Measurements from ENCODE around the gene FUT7. TPM values are rescaled to one million over a fixed set of nuclear protein-coding genes. Genes with fewer than 3 reads are reported as not detected.

The FUT7 gene
- total and polyA plus RNA-seq, 9 of the 15 experiments (the other 6 are each of a cell fraction or from before 2014, with no cell fraction given): not detected

DNA sequence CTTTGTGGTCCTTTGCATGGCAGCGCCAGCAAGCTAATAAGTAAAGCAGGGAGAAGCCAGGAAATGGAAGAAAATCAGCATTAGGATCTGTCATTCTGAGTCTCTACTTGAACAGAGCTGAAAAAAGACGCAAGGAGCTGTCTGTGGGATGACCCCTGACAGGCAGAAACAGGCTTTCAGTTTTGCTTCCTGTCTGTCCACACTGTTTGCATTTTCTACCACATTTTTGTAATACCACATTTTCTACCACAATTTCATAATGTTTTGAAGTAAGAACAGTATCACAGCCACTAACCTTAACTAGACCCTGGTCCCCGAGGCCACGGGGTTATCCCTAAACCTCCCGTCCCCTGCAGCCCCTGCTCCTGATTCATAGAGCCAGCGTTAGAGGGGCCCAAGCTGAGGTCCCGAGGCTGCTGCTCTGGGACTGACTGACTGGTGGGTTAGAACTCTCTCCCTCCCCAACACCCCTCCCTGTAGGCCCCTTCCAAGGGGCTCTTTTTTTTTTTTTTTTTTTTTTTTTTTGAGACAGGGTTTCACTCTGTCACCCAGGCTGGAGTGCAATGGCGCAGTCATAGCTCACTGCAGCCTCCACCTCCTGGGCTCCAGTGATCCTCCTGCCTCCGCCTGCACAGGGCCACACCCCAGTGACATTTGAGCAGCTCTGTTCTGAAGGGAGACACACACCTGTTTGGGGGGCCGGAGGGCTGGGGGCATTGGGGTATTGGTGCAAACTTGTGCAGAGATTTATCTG is 31.5 kb downstream of the FUT7 start:
- no TSS peak for BruUV-seq (replicated peaks)
- WGBS (ENCODE audit: insufficient coverage, low coverage, missing lambda C conversion rate): 30% methylated on average over 8 of the region's 10 CpGs
- H4K20me1 ChIP-seq (replicated peaks; ENCODE audit: control insufficient read depth, insufficient read depth, low read length): no peaks in the 10 kb centered on the region
- H3K79me2 ChIP-seq (ENCODE audit: control insufficient read depth, insufficient read depth, low read length): no peaks in the 10 kb centered on the region
- in situ Hi-C loops (cut with MboI) (no loop called here), intact Hi-C loops (cut with micrococcal nuclease) (no loop called here)
- no peak for ATAC-seq
- CTCF ChIA-PET (ENCODE audit: low intra/inter-chr PET ratio): no interaction called here
- H2AFZ ChIP-seq (ENCODE audit: low read depth, low read length): peak overlapping the region; percentile 70; the same call in 1 of the 2 replicates
- H3K9me1 ChIP-seq (ENCODE audit: control insufficient read depth, insufficient read depth, low read length): no peaks in the 10 kb centered on the region
- no peak overlapping the region for H3K27ac ChIP-seq (ENCODE audit: extremely low read depth, low read depth, low read length)
- no peak overlapping the region for H3K4me2 ChIP-seq (ENCODE audit: insufficient read depth, low read length)
- no peak for DNase-seq (ENCODE audit: extremely low read depth in 1 of 4, low spot score in 3 of 4)
- POLR2A ChIA-PET: interaction anchor here (0.7 to 1.3 kb wide), 2 partner anchors 8 to 38 kb away, joined by 3 to 5 read pairs; partner anchors contain the start of gene PAXX
- H3K4me1 ChIP-seq (replicated peaks in 1 of 2; ENCODE audit: control insufficient read depth in 2 of 2, insufficient read depth in 2 of 2, low read length in 2 of 2): peaks cover 22 to 39% of the 10 kb centered on the region in 2 experiments; a peak in 4 of 5 replicates
- 0 out of 2 replicates have a peak, but pooled peaks cover 1% of the 10 kb centered on the region for H3K9me3 ChIP-seq (replicated peaks; ENCODE audit: control insufficient read depth, insufficient read depth, low read depth, low read length)
- FAIRE-seq: peak; percentile 57
- TF ChIP-seq MAZ (CRISPR knock-in tag; conservative IDR thresholded peaks at IDR 0.05 in 1 of 2, IDR thresholded peaks at IDR 0.05 in 1 of 2) (no peak), NR2C1 (IDR thresholded peaks at IDR 0.05) (no peak), NR2C1 (tag; IDR thresholded peaks at IDR 0.05) (peak; percentile 38; the same call in 1 of the 2 replicates)
- peaks cover 1% of the 10 kb centered on the region; the same call in 1 of the 3 replicates for H3K36me3 ChIP-seq (ENCODE audit: control insufficient read depth, insufficient read depth, low read length)
- H3K27me3 ChIP-seq (ENCODE audit: control insufficient read depth in 2 of 2, insufficient read depth in 2 of 2, low read length in 2 of 2): no peaks in the 10 kb centered on the region
- peak overlapping the region in 1 of 2 experiments; percentile 40; a peak in 1 of 4 replicates for H3K9ac ChIP-seq (ENCODE audit: insufficient read depth in 1 of 2, low read depth in 2 of 2, low read length in 2 of 2)
- H3K4me3 ChIP-seq: no peak overlapping the region

DNA sequence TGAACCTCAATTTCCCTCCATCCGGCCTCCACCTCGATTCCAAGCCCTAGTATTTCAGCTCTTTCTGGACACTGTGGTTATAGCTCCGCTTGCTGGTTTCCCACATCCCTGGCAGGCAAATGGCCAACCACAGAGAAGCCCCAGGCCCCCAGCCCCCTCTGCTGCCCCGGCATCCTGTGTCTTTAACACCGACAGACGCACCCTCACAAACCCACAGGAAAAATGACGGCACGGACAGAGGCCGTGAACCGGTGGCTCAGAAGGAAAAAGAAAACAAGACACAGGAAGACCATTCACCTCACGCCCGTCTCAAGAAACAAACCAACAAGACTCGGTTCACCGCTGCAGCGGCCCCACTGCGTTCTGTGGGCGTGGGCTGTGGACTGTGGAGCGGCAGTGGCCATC is 34.1 kb downstream of the FUT7 start:
- H3K36me3 ChIP-seq (ENCODE audit: control insufficient read depth, insufficient read depth, low read length): peaks cover 22% of the 10 kb centered on the region; the same call in 1 of the 3 replicates
- peaks cover 12% of the 10 kb centered on the region for H3K79me2 ChIP-seq (ENCODE audit: control insufficient read depth, insufficient read depth, low read length)
- no peaks in the 10 kb centered on the region for H3K27me3 ChIP-seq (ENCODE audit: control insufficient read depth in 2 of 2, insufficient read depth in 2 of 2, low read length in 2 of 2)
- no TSS peak for BruUV-seq (replicated peaks)
- H3K9me3 ChIP-seq (replicated peaks; ENCODE audit: control insufficient read depth, insufficient read depth, low read depth, low read length): no peaks in the 10 kb centered on the region; the same call in 1 of the 2 replicates
- CTCF ChIA-PET (ENCODE audit: low intra/inter-chr PET ratio): no interaction called here
- TF ChIP-seq RBFOX2 (IDR thresholded peaks at IDR 0.05; ENCODE audit: low read depth, low read length): 0 out of 2 replicates have a peak, but pooled peaks have one; percentile 14
- TF ChIP-seq ZBTB7A (IDR thresholded peaks at IDR 0.05; ENCODE audit: borderline replicate concordance, control insufficient read depth, low read depth, low read length): peak; percentile 17; the same call in 1 of the 2 replicates
- TF ChIP-seq ZNF695 (CRISPR knock-in tag; IDR thresholded peaks at IDR 0.05): no peak
- no peak for TF ChIP-seq SMARCE1 (IDR thresholded peaks at IDR 0.05)
- TF ChIP-seq ZNF263 (CRISPR knock-in tag; IDR thresholded peaks at IDR 0.05; ENCODE audit: borderline replicate concordance): no peak
- no peak overlapping the region for H2AFZ ChIP-seq (ENCODE audit: low read depth, low read length)
- no peak overlapping the region for H3K4me3 ChIP-seq
- intact Hi-C loops (cut with micrococcal nuclease): no loop called here
- no peaks in the 10 kb centered on the region for H3K9me1 ChIP-seq (ENCODE audit: control insufficient read depth, insufficient read depth, low read length)
- no peaks in the 10 kb centered on the region for H4K20me1 ChIP-seq (replicated peaks; ENCODE audit: control insufficient read depth, insufficient read depth, low read length)
- H3K4me1 ChIP-seq (replicated peaks in 1 of 2; ENCODE audit: control insufficient read depth in 2 of 2, insufficient read depth in 2 of 2, low read length in 2 of 2): peaks cover 27 to 63% of the 10 kb centered on the region in 2 experiments; a peak in 4 of 5 replicates
- WGBS (ENCODE audit: insufficient coverage, low coverage, missing lambda C conversion rate): 59% methylated on average over 14 of the region's 18 CpGs
- in situ Hi-C loops (cut with MboI): no loop called here
- POLR2A ChIA-PET: no interaction called here
- H3K9ac ChIP-seq (ENCODE audit: insufficient read depth in 1 of 2, low read depth in 2 of 2, low read length in 2 of 2): peak overlapping the region in 1 of 2 experiments; percentile 65; a peak in 1 of 4 replicates
- FAIRE-seq: no peak
- H3K27ac ChIP-seq (ENCODE audit: extremely low read depth, low read depth, low read length): peak overlapping the region; percentile 19; the same call in 1 of the 3 replicates
- H3K4me2 ChIP-seq (ENCODE audit: insufficient read depth, low read length): no peak overlapping the region; the same call in 1 of the 2 replicates
- no peak for DNase-seq (ENCODE audit: extremely low read depth in 1 of 4, low spot score in 3 of 4)
- ATAC-seq: no peak
